H1 (cell line): ENCODE results near the gene SLC6A3. TPM values are rescaled to one million over a fixed set of nuclear protein-coding genes. Genes with fewer than 3 reads are reported as not detected.

Source experiments
- CTCF ChIA-PET: fragments of 300-600 bp; sonication (Branson Sonifier 250); formaldehyde crosslinking; loops from one replicate; lab custom pipeline; 2021; ENCODE audit not compliant: partially characterized antibody; lab: Charles Lee
- POLR2A ChIA-PET: fragments of 300-600 bp; sonication (Branson Sonifier 250); formaldehyde crosslinking; loops from one replicate; lab custom pipeline; 2021; ENCODE audit warnings: inconsistent platforms; ENCODE audit not compliant: partially characterized antibody; lab: Charles Lee
- DNase-seq, 2 experiments: peaks; one replicate each; pipeline versions ENCODE4 v3.0.0 to v3.0.0-alpha.2; 2010 to 2022; ENCODE audit warnings: low spot score in 2 of 2, low read depth in 1 of 2, mixed read lengths in 1 of 2
- FAIRE-seq: peaks from 2 replicates; lab custom pipeline; 2011; peaks lifted over from hg19 to GRCh38; lab: Jason Lieb, UNC
- H2AFZ ChIP-seq: 2 replicates; pipeline ENCODE4 v1.8.1; 2012; ENCODE audit warnings: low read length, inconsistent platforms
- H2AK5ac ChIP-seq: 2 replicates; pipeline ENCODE4 v1.6.1; 2013; ENCODE audit warnings: low read depth, low read length
- H2BK120ac ChIP-seq: replicated peaks from 2 replicates; pipeline ENCODE3; 2013; ENCODE audit warnings: low read depth, low read length, inconsistent platforms
- H2BK12ac ChIP-seq: 2 replicates; pipeline ENCODE4 v1.6.1; 2013; ENCODE audit warnings: low read depth, low read length
- H2BK15ac ChIP-seq: 2 replicates; pipeline ENCODE4 v1.6.1; 2013; ENCODE audit warnings: low read length
- H2BK20ac ChIP-seq: 2 replicates; pipeline ENCODE4 v1.6.1; 2013; ENCODE audit warnings: low read length
- H2BK5ac ChIP-seq: 2 replicates; pipeline ENCODE4 v1.6.1; 2013; ENCODE audit warnings: low read depth, low read length
- H3K14ac ChIP-seq: 2 replicates; pipeline ENCODE4 v1.6.1; 2013; ENCODE audit warnings: inconsistent platforms; ENCODE audit not compliant: insufficient read length
- H3K18ac ChIP-seq: 2 replicates; pipeline ENCODE4 v1.6.1; 2013; ENCODE audit warnings: low read length; ENCODE audit errors: extremely low read depth
- H3K23ac ChIP-seq: 2 replicates; pipeline ENCODE4 v1.6.1; 2013; ENCODE audit warnings: inconsistent platforms; ENCODE audit not compliant: insufficient read length
- H3K23me2 ChIP-seq: 2 replicates; pipeline ENCODE4 v1.6.1; 2013; ENCODE audit warnings: low read depth, low read length
- H3K27ac ChIP-seq: 2 replicates; pipeline ENCODE4 v1.6.1; 2011; ENCODE audit warnings: low read depth, low read length, inconsistent platforms
- H3K27me3 ChIP-seq, 4 experiments: replicated peaks in 1 of 4; 1 replicate in 1 of 4; 2 replicates in 3 of 4; pipeline versions ENCODE4 v1.6.1 to v1.8.1; 2011 to 2013; ENCODE audit warnings: low read length in 3 of 4, mild to moderate bottlenecking in 3 of 4, inconsistent platforms in 2 of 4, mixed read lengths in 2 of 4, moderate library complexity in 1 of 4; ENCODE audit not compliant: control insufficient read depth in 3 of 4, insufficient read depth in 3 of 4; ENCODE audit errors: extremely low read depth in 1 of 4
- H3K36me3 ChIP-seq, 4 experiments: 2 replicates each; pipeline versions ENCODE4 v1.6.1 to v1.8.1; 2011 to 2013; ENCODE audit warnings: mild to moderate bottlenecking in 4 of 4, low read length in 3 of 4, moderate library complexity in 2 of 4, control low read depth in 1 of 4, inconsistent platforms in 1 of 4; ENCODE audit not compliant: insufficient read depth in 4 of 4, control insufficient read depth in 2 of 4
- H3K4ac ChIP-seq: replicated peaks from 2 replicates; pipeline ENCODE3; 2013; ENCODE audit warnings: low read length, low read depth, mixed read lengths, inconsistent platforms; ENCODE audit not compliant: insufficient read length
- H3K4me1 ChIP-seq, 4 experiments: replicated peaks in 1 of 4; 1 replicate in 1 of 4; 2 replicates in 3 of 4; pipeline versions ENCODE4 v1.6.1 to v1.8.1; 2011 to 2013; ENCODE audit warnings: low read length in 3 of 4, inconsistent platforms in 2 of 4, mixed read lengths in 1 of 4; ENCODE audit not compliant: insufficient read depth in 4 of 4, control insufficient read depth in 3 of 4
- H3K4me2 ChIP-seq, 2 experiments: 2 replicates each; pipeline versions ENCODE4 v1.6.1 to v1.8.1; 2011 to 2013; ENCODE audit warnings: low read depth in 2 of 2, low read length in 2 of 2, control low read depth in 1 of 2, inconsistent platforms in 1 of 2, mild to moderate bottlenecking in 1 of 2; ENCODE audit not compliant: insufficient read depth in 1 of 2
- H3K4me3 ChIP-seq, 4 experiments: fragments of 200-600, 300-600 bp in 1 of 4; sonication (generic), shearing (Covaris generic), sonication (Bioruptor Twin) in 1 of 4; 2 replicates each; pipeline versions ENCODE4 v1.5.1 to v1.8.1; 2011 to 2016; ENCODE audit warnings: low read length in 4 of 4, low read depth in 3 of 4, control low read depth in 2 of 4, inconsistent platforms in 2 of 4, mild to moderate bottlenecking in 2 of 4, mixed read lengths in 1 of 4, moderate library complexity in 1 of 4; ENCODE audit not compliant: insufficient read depth in 2 of 4; ENCODE audit errors: extremely low read depth in 1 of 4
- H3K56ac ChIP-seq: replicated peaks from 2 replicates; pipeline ENCODE3; 2013; ENCODE audit warnings: low read depth, mild to moderate bottlenecking, mixed read lengths, low read length, inconsistent platforms; ENCODE audit not compliant: insufficient read length
- H3K79me1 ChIP-seq: 2 replicates; pipeline ENCODE4 v1.6.1; 2013; ENCODE audit warnings: low read depth, low read length, control low read depth
- H3K79me2 ChIP-seq, 2 experiments: 2 replicates each; pipeline versions ENCODE4 v1.6.1 to v1.8.1; 2012 to 2013; ENCODE audit warnings: low read length in 2 of 2, mild to moderate bottlenecking in 2 of 2, inconsistent platforms in 1 of 2; ENCODE audit not compliant: insufficient read depth in 2 of 2, control insufficient read depth in 1 of 2
- H3K9ac ChIP-seq, 4 experiments: replicated peaks in 1 of 4; 1 replicate in 1 of 4; 2 replicates in 3 of 4; pipeline versions ENCODE4 v1.6.1 to v1.8.1; 2011 to 2013; ENCODE audit warnings: low read depth in 3 of 4, low read length in 3 of 4, control low read depth in 2 of 4, mild to moderate bottlenecking in 2 of 4, moderate library complexity in 2 of 4, inconsistent platforms in 1 of 4; ENCODE audit errors: extremely low read depth in 1 of 4
- H3K9me3 ChIP-seq, 2 experiments: 2 replicates each; pipeline versions ENCODE4 v1.6.1 to v1.8.1; 2012 to 2013; ENCODE audit warnings: mild to moderate bottlenecking in 2 of 2, moderate library complexity in 2 of 2, control low read depth in 1 of 2, inconsistent platforms in 1 of 2, low read depth in 1 of 2, low read length in 1 of 2, mixed read lengths in 1 of 2; ENCODE audit not compliant: insufficient read depth in 2 of 2
- H4K20me1 ChIP-seq, 2 experiments: replicated peaks in 1 of 2; 2 replicates each; pipeline versions ENCODE3 to v1.8.1; 2011 to 2013; ENCODE audit warnings: inconsistent platforms in 2 of 2, low read length in 2 of 2, mild to moderate bottlenecking in 1 of 2; ENCODE audit not compliant: insufficient read depth in 2 of 2, control insufficient read depth in 1 of 2
- H4K5ac ChIP-seq: 2 replicates; pipeline ENCODE4 v1.6.1; 2013; ENCODE audit warnings: low read length, low read depth, mixed read lengths, inconsistent platforms; ENCODE audit not compliant: insufficient read length
- H4K8ac ChIP-seq: 2 replicates; pipeline ENCODE4 v1.8.0; 2013; ENCODE audit warnings: mild to moderate bottlenecking, moderate library complexity, low read length, inconsistent platforms; ENCODE audit not compliant: insufficient read depth; ENCODE audit errors: extremely low read depth
- H4K91ac ChIP-seq: replicated peaks from 2 replicates; pipeline ENCODE3; 2013; ENCODE audit warnings: low read length, mixed read lengths, inconsistent platforms; ENCODE audit not compliant: insufficient read length
- CBX5 ChIP-seq: fragments of 300-800, 300-1000 bp; sonication (generic); IDR thresholded peaks from 2 replicates; pipeline ENCODE4 v1.7.1; 2016; ENCODE audit warnings: antibody characterized with exemption, low read length, low read depth
- EZH2 ChIP-seq: fragments of 200-600 bp; sonication (generic); IDR thresholded peaks from 2 replicates; pipeline ENCODE4 v1.7.1; 2012; ENCODE audit warnings: low read depth, mild to moderate bottlenecking, moderate library complexity, low read length, inconsistent platforms; ENCODE audit not compliant: severe bottlenecking
- HDAC6 ChIP-seq: IDR thresholded peaks from one replicate; pipeline ENCODE4 v1.7.1; 2012; ENCODE audit warnings: low read depth, mild to moderate bottlenecking, inconsistent platforms, low read length, moderate library complexity
- KDM5A ChIP-seq: fragments of 200-600 bp; IDR thresholded peaks from 2 replicates; pipeline ENCODE4 v1.7.1; 2012; ENCODE audit warnings: mild to moderate bottlenecking, low read length, inconsistent platforms, mixed read lengths
- NANOG ChIP-seq: IDR thresholded peaks from 2 replicates; pipeline ENCODE4 v1.6.1; 2011; ENCODE audit warnings: low read length, low read depth, mild to moderate bottlenecking, inconsistent platforms; ENCODE audit not compliant: insufficient read depth, poor library complexity, severe bottlenecking
- RAD21 ChIP-seq, 2 experiments: IDR thresholded peaks in 1 of 2; conservative IDR thresholded peaks in 1 of 2; 2 replicates each; pipeline ENCODE4 v1.6.1; 2011; ENCODE audit warnings: low read depth in 2 of 2, low read length in 2 of 2, improper control_type of control experiment in 1 of 2, inconsistent platforms in 1 of 2, mild to moderate bottlenecking in 1 of 2, moderate library complexity in 1 of 2
- RFX5 ChIP-seq: IDR thresholded peaks from 2 replicates; pipeline ENCODE4 v1.6.1; 2011; ENCODE audit warnings: low read depth, low read length, improper control_type of control experiment, borderline replicate concordance
- RXRA ChIP-seq: IDR thresholded peaks from 2 replicates; pipeline ENCODE4 v1.6.1; 2011; ENCODE audit warnings: low read depth, mild to moderate bottlenecking, low read length, moderate library complexity; ENCODE audit not compliant: insufficient read depth
- TAF1 ChIP-seq: IDR thresholded peaks from 2 replicates; pipeline ENCODE4 v1.6.1; 2011; ENCODE audit warnings: mild to moderate bottlenecking, low read depth, low read length
- TAF7 ChIP-seq: optimal IDR thresholded peaks from 2 replicates; pipeline ENCODE3; 2011; ENCODE audit warnings: low read depth, mild to moderate bottlenecking, inconsistent platforms, low read length, moderate library complexity, borderline replicate concordance
- TEAD4 ChIP-seq: IDR thresholded peaks from 2 replicates; pipeline ENCODE4 v1.6.1; 2012; ENCODE audit warnings: low read depth, low read length, inconsistent platforms, mixed read lengths
- WGBS, 2 experiments: shearing (Covaris generic) in 1 of 2; methylation state at CpG; one replicate each; pipeline versions ENCODE4 v1.1.6 to v1.1.7; 2013 to 2015; ENCODE audit warnings: low lambda C conversion rate in 2 of 2, mixed read lengths in 2 of 2, inconsistent platforms in 1 of 2, low coverage in 1 of 2, missing lambda C conversion rate in 1 of 2; ENCODE audit not compliant: insufficient replicate concordance in 2 of 2, insufficient coverage in 1 of 2, insufficient read length in 1 of 2; ENCODE audit errors: extremely low coverage in 1 of 2, missing lambda C conversion rate in 1 of 2; 5-methylcytosine and 5-hydroxymethylcytosine counted together
- polyA plus RNA-seq, 7 experiments: library from polyadenylated mRNA; depleted of rRNA in 3 of 7; stranded (reverse) in 5 of 7; unstranded in 2 of 7; fragments of >200 nt in 5 of 7; fragments of 200-250 nt in 2 of 7; gene quantifications; 1 replicate in 5 of 7; 2 replicates in 1 of 7; 4 replicates in 1 of 7; pipeline versions ENCODE4 v1.2.1 to v1.2.3, GENCODE V29; 2011 to 2013; ENCODE audit warnings: missing spikeins in 2 of 7, mixed read lengths in 2 of 7
- total RNA-seq: library from RNA; stranded (reverse); fragmentation: NEBNext Ultra II Directional; extraction: Animal tissue kit (Norgen Biotek cat#: 25700); gene quantifications from 2 replicates; pipeline ENCODE4 v1.2.1, GENCODE V29; 2021

SLC6A3 gene
- total and polyA plus RNA-seq, 2 of the 8 experiments (the other 6 are each of a cell fraction or from before 2014, with no cell fraction given) = 0.48 to 0.91 TPM

GRCh38 chr5:1479581-1480188 lies 34.4 kb upstream of the SLC6A3 start:
- H3K79me1 ChIP-seq = no peaks in the 10 kb centered on the region
- no peak overlapping the region for H3K4me3 ChIP-seq
- H3K79me2 ChIP-seq = no peaks in the 10 kb centered on the region
- WGBS, 2 experiments = 73% methylated on average over 21 of the region's 21 CpGs; no CpG with 5 or more reads in 1 of the 2 experiments
- no peak overlapping the region for H3K27ac ChIP-seq
- no peak overlapping the region for H2BK120ac ChIP-seq
- POLR2A ChIA-PET = interaction anchor here (0.7 to 2.5 kb wide), 8 partner anchors 13 to 164 kb away, joined by 3 to 8 read pairs (median 3); no protein-coding TSS in a partner anchor
- H2BK15ac ChIP-seq = no peak overlapping the region
- no peak overlapping the region for H2AFZ ChIP-seq
- H3K9me3 ChIP-seq = no peaks in the 10 kb centered on the region
- H4K91ac ChIP-seq = no peak overlapping the region
- H3K14ac ChIP-seq = no peak overlapping the region
- H2AK5ac ChIP-seq = no peak overlapping the region
- peaks cover 9 to 10% of the 10 kb centered on the region in 2 experiments for H4K20me1 ChIP-seq
- H3K4ac ChIP-seq = no peak overlapping the region
- H2BK20ac ChIP-seq = no peak overlapping the region
- no peak overlapping the region for H3K9ac ChIP-seq
- H4K8ac ChIP-seq = no peak overlapping the region
- no peak overlapping the region for H3K56ac ChIP-seq
- FAIRE-seq (no peak), DNase-seq (peak in 1 of 2 experiments; percentile 76)
- no peak overlapping the region for H3K18ac ChIP-seq
- peak overlapping the region; percentile 76 for H2BK5ac ChIP-seq
- H3K27me3 ChIP-seq = no peaks in the 10 kb centered on the region
- H2BK12ac ChIP-seq = no peak overlapping the region
- no peak overlapping the region for H3K23ac ChIP-seq
- no peak overlapping the region for H4K5ac ChIP-seq
- peaks cover 0 to 4% (median under 1%) of the 10 kb centered on the region in 4 experiments; a peak in 2 of 7 replicates for H3K4me1 ChIP-seq
- CTCF ChIA-PET = interaction anchor here (0.6 to 7.7 kb wide), 33 partner anchors 10 to 272 kb away, joined by 3 to 47 read pairs (median 5); no protein-coding TSS in a partner anchor
- H3K23me2 ChIP-seq = no peaks in the 10 kb centered on the region
- no peak overlapping the region for H3K4me2 ChIP-seq
- peaks cover 31 to 55% (median 50%) of the 10 kb centered on the region in 4 experiments for H3K36me3 ChIP-seq
- TF ChIP-seq RXRA = no peak
- TF ChIP-seq TAF7 = no peak
- TF ChIP-seq TAF1 = no peak
- TF ChIP-seq RAD21 (IDR thresholded peaks at IDR 0.05 in 1 of 2, conservative IDR thresholded peaks at IDR 0.05 in 1 of 2; ENCODE audit: low read depth in 2 of 2, low read length in 2 of 2) = peak; percentile 62 to 76
- no peak for TF ChIP-seq EZH2
- no peak for TF ChIP-seq RFX5
- no peak for TF ChIP-seq KDM5A
- no peak for TF ChIP-seq HDAC6
- TF ChIP-seq CBX5 = no peak
- no peak for TF ChIP-seq TEAD4
- no peak for TF ChIP-seq NANOG
